IMR-90 (cell line): Measurements from ENCODE around the gene SYNE1. TPM values are rescaled to one million over a fixed set of nuclear protein-coding genes. Genes with fewer than 3 reads are reported as not detected.

Experiments
- microRNA-seq, 2 experiments: library from miRNA; stranded (forward) in 1 of 2; unstranded in 1 of 2; fragments of 10-50 nt in 1 of 2; fragments of <30 nt in 1 of 2; gene quantifications in 1 of 2; microRNA quantifications in 1 of 2; one replicate each; pipeline versions ENCODE3 to v1.1.0; 2013 to 2020; ENCODE audit not compliant: insufficient read depth in 1 of 2, insufficient read length in 1 of 2, unreplicated experiment in 1 of 2
- polyA plus RNA-seq, 3 experiments: library from polyadenylated mRNA; depleted of rRNA; stranded (reverse); fragments of >200 nt; gene quantifications; 2 replicates each; pipeline ENCODE4 v1.2.3, GENCODE V29; 2012; ENCODE audit warnings: low replicate concordance in 1 of 3
- small RNA-seq, 5 experiments: library from RNA; depleted of rRNA; stranded (forward); fragments of <200 nt; gene quantifications; one replicate each; pipeline ENCODE3, GENCODE V24; 2012
- total RNA-seq: library from RNA; depleted of rRNA; stranded (reverse); fragments of >200 nt; gene quantifications from 2 replicates; pipeline ENCODE4 v1.2.3, GENCODE V29; 2012; rRNA removed

SYNE1 gene
- total and polyA plus RNA-seq, 2 of the 4 experiments (the other 2 are of a cell fraction): 34.1 to 159 TPM

Small RNA genes within 50 kb of the gene (microRNA-seq; reads per million reads assigned to microRNA genes)
- not detected for gene RNA5SP223 (ENCODE audit: insufficient read depth, insufficient read length)

Small RNA genes within 50 kb of the gene (small RNA-seq; reads per million reads assigned to genes)
- gene RNA5SP223: 0 reads per million in 5 experiments

Other genes starting within 250 kb of the SYNE1 start
- gene MYCT1, start 60.5 kb upstream of the SYNE1 start, total RNA-seq: 0.90 and 1.1 TPM in 2 replicates
- gene MYCT1, start 60.5 kb upstream of the SYNE1 start, polyA plus RNA-seq (2012; rRNA removed): 0.79 and 0.89 TPM in 2 replicates
- not detected in 2 replicates for gene VIP, start 113.4 kb upstream of the SYNE1 start, total RNA-seq
- gene VIP, start 113.4 kb upstream of the SYNE1 start, polyA plus RNA-seq (2012; rRNA removed): not detected in 2 replicates